ENCODE results near the gene THSD7A. TPM values are rescaled to one million over a fixed set of nuclear protein-coding genes. Genes with fewer than 3 reads are reported as not detected.

The THSD7A gene
- total and polyA plus RNA-seq, 10 of the 15 experiments (the other 5 are each of a cell fraction or from before 2014, with no cell fraction given) = 0.03 to 0.09 (median 0.03) TPM; not detected in 7

- TF ChIP-seq TARDBP (IDR thresholded peaks at IDR 0.05; ENCODE audit: borderline replicate concordance) (no peak), ETV6 (conservative IDR thresholded peaks at IDR 0.05 in 1 of 2, IDR thresholded peaks at IDR 0.05 in 1 of 2; ENCODE audit: borderline replicate concordance in 1 of 2, low read depth in 1 of 2) (no peak), YBX1 (IDR thresholded peaks at IDR 0.05) (no peak), SMAD5 (IDR thresholded peaks at IDR 0.05; ENCODE audit: low read depth) (no peak), CBFB (IDR thresholded peaks at IDR 0.05; ENCODE audit: low read depth) (no peak), RELB (IDR thresholded peaks at IDR 0.05; ENCODE audit: low read depth) (no peak), WRNIP1 (IDR thresholded peaks at IDR 0.05; ENCODE audit: borderline replicate concordance, low read depth, low read length) (no peak)
- TF ChIP-seq, protein P1, sequence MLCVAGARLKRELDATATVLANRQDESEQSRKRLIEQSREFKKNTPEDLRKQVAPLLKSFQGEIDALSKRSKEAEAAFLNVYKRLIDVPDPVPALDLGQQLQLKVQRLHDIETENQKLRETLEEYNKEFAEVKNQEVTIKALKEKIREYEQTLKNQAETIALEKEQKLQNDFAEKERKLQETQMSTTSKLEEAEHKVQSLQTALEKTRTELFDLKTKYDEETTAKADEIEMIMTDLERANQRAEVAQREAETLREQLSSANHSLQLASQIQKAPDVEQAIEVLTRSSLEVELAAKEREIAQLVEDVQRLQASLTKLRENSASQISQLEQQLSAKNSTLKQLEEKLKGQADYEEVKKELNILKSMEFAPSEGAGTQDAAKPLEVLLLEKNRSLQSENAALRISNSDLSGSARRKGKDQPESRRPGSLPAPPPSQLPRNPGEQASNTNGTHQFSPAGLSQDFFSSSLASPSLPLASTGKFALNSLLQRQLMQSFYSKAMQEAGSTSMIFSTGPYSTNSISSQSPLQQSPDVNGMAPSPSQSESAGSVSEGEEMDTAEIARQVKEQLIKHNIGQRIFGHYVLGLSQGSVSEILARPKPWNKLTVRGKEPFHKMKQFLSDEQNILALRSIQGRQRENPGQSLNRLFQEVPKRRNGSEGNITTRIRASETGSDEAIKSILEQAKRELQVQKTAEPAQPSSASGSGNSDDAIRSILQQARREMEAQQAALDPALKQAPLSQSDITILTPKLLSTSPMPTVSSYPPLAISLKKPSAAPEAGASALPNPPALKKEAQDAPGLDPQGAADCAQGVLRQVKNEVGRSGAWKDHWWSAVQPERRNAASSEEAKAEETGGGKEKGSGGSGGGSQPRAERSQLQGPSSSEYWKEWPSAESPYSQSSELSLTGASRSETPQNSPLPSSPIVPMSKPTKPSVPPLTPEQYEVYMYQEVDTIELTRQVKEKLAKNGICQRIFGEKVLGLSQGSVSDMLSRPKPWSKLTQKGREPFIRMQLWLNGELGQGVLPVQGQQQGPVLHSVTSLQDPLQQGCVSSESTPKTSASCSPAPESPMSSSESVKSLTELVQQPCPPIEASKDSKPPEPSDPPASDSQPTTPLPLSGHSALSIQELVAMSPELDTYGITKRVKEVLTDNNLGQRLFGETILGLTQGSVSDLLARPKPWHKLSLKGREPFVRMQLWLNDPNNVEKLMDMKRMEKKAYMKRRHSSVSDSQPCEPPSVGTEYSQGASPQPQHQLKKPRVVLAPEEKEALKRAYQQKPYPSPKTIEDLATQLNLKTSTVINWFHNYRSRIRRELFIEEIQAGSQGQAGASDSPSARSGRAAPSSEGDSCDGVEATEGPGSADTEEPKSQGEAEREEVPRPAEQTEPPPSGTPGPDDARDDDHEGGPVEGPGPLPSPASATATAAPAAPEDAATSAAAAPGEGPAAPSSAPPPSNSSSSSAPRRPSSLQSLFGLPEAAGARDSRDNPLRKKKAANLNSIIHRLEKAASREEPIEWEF (IDR thresholded peaks at IDR 0.05; ENCODE audit: insufficient replicate concordance, low read depth, low read length) = no peak
Measured at GRCh38 chr7:11374629-11375028, 457.4 kb downstream of the THSD7A start (continued).
